BJ (cell line): ENCODE data around the gene TPX2. TPM values are rescaled to one million over a fixed set of nuclear protein-coding genes. Genes with fewer than 3 reads are reported as not detected.

Experiments used
- CTCF ChIA-PET: fragments of 350-600 bp; formaldehyde crosslinking; extraction: SDS; loops from one replicate; lab custom pipeline; 2021; ENCODE audit warnings: antibody characterized with exemption, inconsistent platforms; lab: Yijun Ruan, JAX
- POLR2A ChIA-PET: fragments of 300-600 bp; sonication (Branson Sonifier 250); formaldehyde crosslinking; extraction: SDS; loops from one replicate; lab custom pipeline; 2021; ENCODE audit warnings: antibody characterized with exemption; lab: Charles Lee
- DNase-seq: peaks from one replicate; pipeline ENCODE4 v3.0.0-alpha.2; 2011; ENCODE audit warnings: low read depth
- H3K27me3 ChIP-seq: 2 replicates; pipeline ENCODE4 v1.6.0; 2011; ENCODE audit warnings: low read length; ENCODE audit not compliant: control insufficient read depth, insufficient read depth
- H3K36me3 ChIP-seq: 2 replicates; pipeline ENCODE4 v1.5.1; 2011; ENCODE audit warnings: low read length; ENCODE audit not compliant: control insufficient read depth, insufficient read depth
- H3K4me3 ChIP-seq: 2 replicates; pipeline ENCODE4 v1.5.1; 2011; ENCODE audit warnings: low read depth, mild to moderate bottlenecking, control low read depth, low read length
- polyA plus RNA-seq: library from polyadenylated mRNA; depleted of rRNA; stranded (reverse); fragments of >200 nt; gene quantifications from 2 replicates; pipeline ENCODE4 v1.2.3, GENCODE V29; 2011
- TF ChIP-seq, protein P1 (sequence below): IDR thresholded peaks from 2 replicates; pipeline ENCODE4 v1.5.1; 2011; ENCODE audit warnings: low read depth, mild to moderate bottlenecking, control low read depth, inconsistent platforms, low read length, moderate library complexity; ENCODE audit not compliant: insufficient read depth

The TPX2 gene
- polyA plus RNA-seq, 1 experiment: 29.9 TPM

- Histone ChIP-seq H3K36me3 (no peaks in the 10 kb centered on the region; the same call in none of the 2 replicates), H3K4me3 (no peak overlapping the region), H3K27me3 (no peaks in the 10 kb centered on the region)
- no peak for DNase-seq
- ChIA-PET POLR2A (no interaction called here), CTCF (interaction anchor here (1.2 to 1.8 kb wide), 3 partner anchors 40 to 172 kb away, joined by 3 to 4 read pairs (median 4); partner anchors contain the start of gene PDRG1)
- TF ChIP-seq, protein P1, sequence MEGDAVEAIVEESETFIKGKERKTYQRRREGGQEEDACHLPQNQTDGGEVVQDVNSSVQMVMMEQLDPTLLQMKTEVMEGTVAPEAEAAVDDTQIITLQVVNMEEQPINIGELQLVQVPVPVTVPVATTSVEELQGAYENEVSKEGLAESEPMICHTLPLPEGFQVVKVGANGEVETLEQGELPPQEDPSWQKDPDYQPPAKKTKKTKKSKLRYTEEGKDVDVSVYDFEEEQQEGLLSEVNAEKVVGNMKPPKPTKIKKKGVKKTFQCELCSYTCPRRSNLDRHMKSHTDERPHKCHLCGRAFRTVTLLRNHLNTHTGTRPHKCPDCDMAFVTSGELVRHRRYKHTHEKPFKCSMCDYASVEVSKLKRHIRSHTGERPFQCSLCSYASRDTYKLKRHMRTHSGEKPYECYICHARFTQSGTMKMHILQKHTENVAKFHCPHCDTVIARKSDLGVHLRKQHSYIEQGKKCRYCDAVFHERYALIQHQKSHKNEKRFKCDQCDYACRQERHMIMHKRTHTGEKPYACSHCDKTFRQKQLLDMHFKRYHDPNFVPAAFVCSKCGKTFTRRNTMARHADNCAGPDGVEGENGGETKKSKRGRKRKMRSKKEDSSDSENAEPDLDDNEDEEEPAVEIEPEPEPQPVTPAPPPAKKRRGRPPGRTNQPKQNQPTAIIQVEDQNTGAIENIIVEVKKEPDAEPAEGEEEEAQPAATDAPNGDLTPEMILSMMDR: no peak
These were observed 67.7 kb downstream of the TPX2 start for GRCh38 chr20:31806564-31807355.

- no peak overlapping the region for H3K4me3 ChIP-seq
- no peak for DNase-seq
- H3K27me3 ChIP-seq: no peaks in the 10 kb centered on the region
- CTCF ChIA-PET: interaction anchor here (1.0 to 1.5 kb wide), 5 partner anchors 10 to 264 kb away, joined by 3 to 5 read pairs (median 4); no protein-coding TSS in a partner anchor
- H3K36me3 ChIP-seq: no peaks in the 10 kb centered on the region; the same call in none of the 2 replicates
- POLR2A ChIA-PET: no interaction called here
- TF ChIP-seq, protein P1: no peak
These were observed 69.4 kb downstream of the TPX2 start for GRCh38 chr20:31808481-31808880.

GRCh38 chr20:31809661-31810060 is 70.6 kb downstream of the TPX2 start:
- H3K4me3 ChIP-seq: no peak overlapping the region
- ChIA-PET CTCF (interaction anchor here (0.7 to 3.2 kb wide), 4 partner anchors 13 to 265 kb away, joined by 3 to 20 read pairs (median 4); no protein-coding TSS in a partner anchor), POLR2A (no interaction called here)
- no peaks in the 10 kb centered on the region; the same call in 1 of the 2 replicates for H3K36me3 ChIP-seq
- no peak for DNase-seq
- H3K27me3 ChIP-seq: no peaks in the 10 kb centered on the region
- TF ChIP-seq, protein P1: no peak

DNA sequence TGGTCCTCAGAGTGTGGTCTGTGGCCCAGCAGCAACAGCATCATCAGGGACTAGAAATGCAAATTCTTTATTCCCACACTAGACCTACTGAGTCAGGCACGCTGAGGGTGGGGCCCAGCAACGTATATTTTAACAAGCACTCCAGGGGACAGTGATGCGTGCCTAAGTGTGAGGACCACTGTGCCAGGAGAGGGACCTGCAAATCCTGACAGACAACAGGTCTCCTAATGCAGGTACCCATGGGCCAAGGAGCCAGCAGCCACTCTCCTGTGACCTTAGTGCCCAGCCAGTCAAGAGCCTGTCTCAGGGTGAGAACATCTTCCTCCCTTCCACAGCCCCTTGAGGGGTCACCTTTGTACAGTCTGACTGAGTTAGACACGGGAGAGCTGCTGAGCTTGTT is 72.1 kb downstream of the TPX2 start:
- CTCF ChIA-PET: interaction anchor here (0.8 to 3.2 kb wide), 2 partner anchors 12 to 16 kb away, joined by 4 to 20 read pairs; no protein-coding TSS in a partner anchor

More for the DNA sequence above, 72.1 kb downstream of the TPX2 start:
- DNase-seq: no peak
- Histone ChIP-seq H3K36me3 (no peaks in the 10 kb centered on the region; the same call in 1 of the 2 replicates), H3K27me3 (no peaks in the 10 kb centered on the region), H3K4me3 (no peak overlapping the region)
- TF ChIP-seq, protein P1: no peak
- POLR2A ChIA-PET: no interaction called here
